Measurements from ENCODE around the gene GCM1. TPM values are rescaled to one million over a fixed set of nuclear protein-coding genes. Genes with fewer than 3 reads are reported as not detected.

GCM1 gene
- total and polyA plus RNA-seq, 9 donors, result 0.04 to 0.16 (median 0.04) TPM; not detected in 6

GRCh38 chr6:53090576-53090975 is 58.1 kb downstream of the GCM1 start:
- H3K27ac ChIP-seq (ENCODE audit: low read length), result no peak overlapping the region
- H3K4me3 ChIP-seq (ENCODE audit: low read length), result no peak overlapping the region
- H3K4me1 ChIP-seq (ENCODE audit: control insufficient read depth, insufficient read depth, low read length), result no peaks in the 10 kb centered on the region
- peaks cover 38% of the 10 kb centered on the region for H3K36me3 ChIP-seq (ENCODE audit: control insufficient read depth, insufficient read depth, low read length)
- H3K27me3 ChIP-seq (ENCODE audit: control insufficient read depth, insufficient read depth, low read length), result no peaks in the 10 kb centered on the region
- no peak for DNase-seq
- 100% methylated on average over 1 of the region's 2 CpGs for WGBS (ENCODE audit: insufficient coverage)
- H3K9me3 ChIP-seq (replicated peaks; ENCODE audit: control insufficient read depth, low read depth, low read length), result no peaks in the 10 kb centered on the region

GRCh38 chr6:53089948-53090347 is 58.7 kb downstream of the GCM1 start:
- Histone ChIP-seq H3K4me1 (ENCODE audit: control insufficient read depth, insufficient read depth, low read length) (no peaks in the 10 kb centered on the region), H3K36me3 (ENCODE audit: control insufficient read depth, insufficient read depth, low read length) (peaks cover 37% of the 10 kb centered on the region), H3K27ac (ENCODE audit: low read length) (no peak overlapping the region), H3K27me3 (ENCODE audit: control insufficient read depth, insufficient read depth, low read length) (no peaks in the 10 kb centered on the region), H3K9me3 (replicated peaks; ENCODE audit: control insufficient read depth, low read depth, low read length) (no peaks in the 10 kb centered on the region), H3K4me3 (ENCODE audit: low read length) (no peak overlapping the region)
- no peak for DNase-seq

- Histone ChIP-seq H3K4me3 (ENCODE audit: low read length) (no peak overlapping the region), H3K27ac (ENCODE audit: low read length) (no peak overlapping the region), H3K27me3 (ENCODE audit: control insufficient read depth, insufficient read depth, low read length) (no peaks in the 10 kb centered on the region), H3K9me3 (replicated peaks; ENCODE audit: control insufficient read depth, low read depth, low read length) (no peaks in the 10 kb centered on the region), H3K4me1 (ENCODE audit: control insufficient read depth, insufficient read depth, low read length) (no peaks in the 10 kb centered on the region), H3K36me3 (ENCODE audit: control insufficient read depth, insufficient read depth, low read length) (peaks cover 35% of the 10 kb centered on the region)
- DNase-seq, result no peak
- no CpG with 5 or more reads among the region's 2 CpGs for WGBS (ENCODE audit: insufficient coverage)
These were observed 62.3 kb downstream of the GCM1 start for GRCh38 chr6:53086302-53086701.

- no peak overlapping the region for H3K4me3 ChIP-seq (ENCODE audit: low read length)
- DNase-seq, result no peak
- no peaks in the 10 kb centered on the region for H3K9me3 ChIP-seq (replicated peaks; ENCODE audit: control insufficient read depth, low read depth, low read length)
- H3K27me3 ChIP-seq (ENCODE audit: control insufficient read depth, insufficient read depth, low read length), result no peaks in the 10 kb centered on the region
- H3K36me3 ChIP-seq (ENCODE audit: control insufficient read depth, insufficient read depth, low read length), result peaks cover 19% of the 10 kb centered on the region
- H3K4me1 ChIP-seq (ENCODE audit: control insufficient read depth, insufficient read depth, low read length), result no peaks in the 10 kb centered on the region
- H3K27ac ChIP-seq (ENCODE audit: low read length), result no peak overlapping the region
- WGBS (ENCODE audit: insufficient coverage), result no CpG with 5 or more reads among the region's 1 CpG
These were observed 67.8 kb downstream of the GCM1 start for GRCh38 chr6:53080813-53081212.

Other genes with a start within 250 kb of the GCM1 start
- gene GSTA3, start 239.1 kb downstream of the GCM1 start, total RNA-seq, result not detected
- gene GSTA3, start 239.1 kb downstream of the GCM1 start, polyA plus RNA-seq (ENCODE audit: insufficient read depth in 1 of 8, insufficient read length in 8 of 8, low replicate concordance in 1 of 8), result not detected
- 50.9 TPM for gene GSTA4, start 153.6 kb downstream of the GCM1 start, total RNA-seq
- 10 to 100 TPM; 46.7 to 61.4 (median 55.3) TPM for gene GSTA4, start 153.6 kb downstream of the GCM1 start, polyA plus RNA-seq (ENCODE audit: insufficient read depth in 1 of 8, insufficient read length in 8 of 8, low replicate concordance in 1 of 8)
- gene CILK1, start 87.0 kb downstream of the GCM1 start, total RNA-seq, result 9.8 TPM
- gene CILK1, start 87.0 kb downstream of the GCM1 start, polyA plus RNA-seq (ENCODE audit: insufficient read depth in 1 of 8, insufficient read length in 8 of 8, low replicate concordance in 1 of 8), result 10 to 100 TPM in 7 of 8 donors, 1 to 10 TPM in 1; 9.2 to 15.0 (median 11.8) TPM
- gene FBXO9, start 83.4 kb downstream of the GCM1 start, total RNA-seq, result 47.2 TPM
- gene FBXO9, start 83.4 kb downstream of the GCM1 start, polyA plus RNA-seq (ENCODE audit: insufficient read depth in 1 of 8, insufficient read length in 8 of 8, low replicate concordance in 1 of 8), result 10 to 100 TPM; 64.4 to 77.1 (median 71.1) TPM
- gene ELOVL5, start 200.1 kb upstream of the GCM1 start, total RNA-seq, result 21.5 TPM
- 10 to 100 TPM; 32.8 to 52.0 (median 38.2) TPM for gene ELOVL5, start 200.1 kb upstream of the GCM1 start, polyA plus RNA-seq (ENCODE audit: insufficient read depth in 1 of 8, insufficient read length in 8 of 8, low replicate concordance in 1 of 8)

All from muscle of leg (tissue), 11 donors.